CD4-positive, alpha-beta T cell (primary cell): ENCODE measurements around the gene BRD1. TPM values are rescaled to one million over a fixed set of nuclear protein-coding genes. Genes with fewer than 3 reads are reported as not detected.

Source experiments
- ATAC-seq: fragments of 200-7000 bp; cut with Tn5 transposase; one replicate; pipeline ENCODE4 v1.10.0; 2022; ENCODE audit warnings: mild to moderate bottlenecking; ENCODE audit not compliant: poor library complexity
- CTCF ChIA-PET: fragments of 350-600 bp; sonication (Branson Sonifier 250); formaldehyde crosslinking; loops from one replicate; lab custom pipeline; 2021; ENCODE audit warnings: antibody characterized with exemption, inconsistent platforms; lab: Charles Lee
- POLR2A ChIA-PET: fragments of 350-600 bp; sonication (Branson Sonifier 250); formaldehyde crosslinking; loops from one replicate; lab custom pipeline; 2021; ENCODE audit warnings: antibody characterized with exemption, inconsistent platforms; lab: Charles Lee
- DNase-seq, 14 experiments: peaks; one replicate each; pipeline ENCODE4 v3.0.0-alpha.2; 2013 to 2020; ENCODE audit warnings: mixed read lengths in 2 of 14
- H3K27ac ChIP-seq, 2 donors: one replicate each; pipeline versions ENCODE4 v1.5.1 to v1.7.0; 2013; ENCODE audit warnings: low read length in 2 of 2, low read depth in 1 of 2, mild to moderate bottlenecking in 1 of 2
- H3K27me3 ChIP-seq, 2 experiments: 1 replicate in 1 of 2; 2 replicates in 1 of 2; pipeline versions ENCODE4 v1.6.1 to v1.7.0; 2013; ENCODE audit warnings: low read length in 2 of 2, control low read depth in 1 of 2, mild to moderate bottlenecking in 1 of 2, moderate library complexity in 1 of 2; ENCODE audit not compliant: insufficient read depth in 2 of 2, control insufficient read depth in 1 of 2
- H3K36me3 ChIP-seq: one replicate; pipeline ENCODE4 v1.6.1; 2013; ENCODE audit warnings: low read length, control low read depth; ENCODE audit not compliant: insufficient read depth
- H3K4me1 ChIP-seq: one replicate; pipeline ENCODE4 v1.6.1; 2013; ENCODE audit warnings: low read length, control low read depth; ENCODE audit not compliant: insufficient read depth
- H3K4me3 ChIP-seq: one replicate; pipeline ENCODE4 v1.5.1; 2013; ENCODE audit warnings: mild to moderate bottlenecking, low read length, moderate library complexity
- H3K9me3 ChIP-seq, 2 experiments: 1 replicate in 1 of 2; 2 replicates in 1 of 2; pipeline versions ENCODE4 v1.6.1 to v1.7.0; 2013; ENCODE audit warnings: low read length in 2 of 2, mild to moderate bottlenecking in 2 of 2, control low read depth in 1 of 2, moderate library complexity in 1 of 2; ENCODE audit not compliant: control insufficient read depth in 1 of 2, insufficient read depth in 1 of 2
- H3K27ac Mint-ChIP-seq: one replicate; pipeline ENCODE4 v1.8.0; 2020; ENCODE audit warnings: mixed read lengths
- H3K27me3 Mint-ChIP-seq: one replicate; pipeline ENCODE4 v1.8.0; 2021; ENCODE audit warnings: mixed read lengths
- H3K36me3 Mint-ChIP-seq: one replicate; pipeline ENCODE4 v1.8.0; 2021; ENCODE audit warnings: low read depth, mixed read lengths
- H3K4me1 Mint-ChIP-seq: one replicate; pipeline ENCODE4 v1.8.0; 2021; ENCODE audit warnings: low read depth, mixed read lengths
- H3K4me3 Mint-ChIP-seq: one replicate; pipeline ENCODE4 v1.8.0; 2020; ENCODE audit warnings: mild to moderate bottlenecking, mixed read lengths
- H3K9me3 Mint-ChIP-seq: one replicate; pipeline ENCODE4 v1.8.0; 2020; ENCODE audit warnings: mixed read lengths
- intact Hi-C, 2 experiments: fragments of 100-400 bp; cut with DNase I in 1 of 2; cut with micrococcal nuclease in 1 of 2; formaldehyde crosslinking; loops; one replicate each; pipeline versions ENCODE4 v1.15.1 to v1.9.0; 2023 to 2025; cut with DNase I, micrococcal nuclease
- total RNA-seq, 174 experiments: library from RNA in 2 of 174; stranded (reverse) in 2 of 174; gene quantifications; one replicate each; pipeline ENCODE4 v1.2.3 and lab custom pipeline; 2021 to 2026
- TF ChIP-seq, protein P1 (sequence below): fragments of 200-600 bp; IDR thresholded peaks from one replicate; pipeline ENCODE4 v1.8.0; 2022; ENCODE audit warnings: antibody characterized with exemption, mild to moderate bottlenecking

The BRD1 gene
- total RNA-seq, 2 experiments from 2014 or later: 129 to 130 TPM

GRCh38 chr22:49761836-49762235 is 65.8 kb downstream of the BRD1 start:
- POLR2A ChIA-PET: no interaction called here

GRCh38 chr22:49760630-49761571 is 66.8 kb downstream of the BRD1 start:
- Histone ChIP-seq H3K9me3 (peaks cover 0 to 17% of the 10 kb centered on the region in 2 experiments), H3K36me3 (no peaks in the 10 kb centered on the region), H3K4me1 (peaks cover 10% of the 10 kb centered on the region), H3K4me3 (no peak overlapping the region), H3K27ac (no peak overlapping the region), H3K27me3 (no peaks in the 10 kb centered on the region)
- Mint-ChIP-seq H3K4me1 (peaks cover 13% of the 10 kb centered on the region), H3K9me3 (no peaks in the 10 kb centered on the region), H3K36me3 (no peaks in the 10 kb centered on the region), H3K4me3 (no peak overlapping the region), H3K27ac (no peak overlapping the region), H3K27me3 (no peaks in the 10 kb centered on the region)
- TF ChIP-seq, protein P1, sequence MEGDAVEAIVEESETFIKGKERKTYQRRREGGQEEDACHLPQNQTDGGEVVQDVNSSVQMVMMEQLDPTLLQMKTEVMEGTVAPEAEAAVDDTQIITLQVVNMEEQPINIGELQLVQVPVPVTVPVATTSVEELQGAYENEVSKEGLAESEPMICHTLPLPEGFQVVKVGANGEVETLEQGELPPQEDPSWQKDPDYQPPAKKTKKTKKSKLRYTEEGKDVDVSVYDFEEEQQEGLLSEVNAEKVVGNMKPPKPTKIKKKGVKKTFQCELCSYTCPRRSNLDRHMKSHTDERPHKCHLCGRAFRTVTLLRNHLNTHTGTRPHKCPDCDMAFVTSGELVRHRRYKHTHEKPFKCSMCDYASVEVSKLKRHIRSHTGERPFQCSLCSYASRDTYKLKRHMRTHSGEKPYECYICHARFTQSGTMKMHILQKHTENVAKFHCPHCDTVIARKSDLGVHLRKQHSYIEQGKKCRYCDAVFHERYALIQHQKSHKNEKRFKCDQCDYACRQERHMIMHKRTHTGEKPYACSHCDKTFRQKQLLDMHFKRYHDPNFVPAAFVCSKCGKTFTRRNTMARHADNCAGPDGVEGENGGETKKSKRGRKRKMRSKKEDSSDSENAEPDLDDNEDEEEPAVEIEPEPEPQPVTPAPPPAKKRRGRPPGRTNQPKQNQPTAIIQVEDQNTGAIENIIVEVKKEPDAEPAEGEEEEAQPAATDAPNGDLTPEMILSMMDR: no peak
- no peak for ATAC-seq
- intact Hi-C loops: no loop called here
- CTCF ChIA-PET: no interaction called here
- POLR2A ChIA-PET: no interaction called here
- peak in 2 of 14 experiments; percentile 18 to 27 for DNase-seq

More at GRCh38 chr22:49761836-49762235, 65.8 kb downstream of the BRD1 start:
- Histone ChIP-seq H3K4me1 (peaks cover 10% of the 10 kb centered on the region), H3K36me3 (no peaks in the 10 kb centered on the region), H3K27ac (no peak overlapping the region), H3K9me3 (peaks cover 4 to 19% of the 10 kb centered on the region in 2 experiments), H3K27me3 (no peaks in the 10 kb centered on the region), H3K4me3 (no peak overlapping the region)
- Mint-ChIP-seq H3K27ac (no peak overlapping the region), H3K27me3 (no peaks in the 10 kb centered on the region), H3K36me3 (no peaks in the 10 kb centered on the region), H3K9me3 (no peaks in the 10 kb centered on the region), H3K4me3 (no peak overlapping the region), H3K4me1 (peaks cover 13% of the 10 kb centered on the region)
- intact Hi-C loops: no loop called here
- DNase-seq (no peak), ATAC-seq (no peak)
- CTCF ChIA-PET: no interaction called here
- TF ChIP-seq, protein P1: no peak

DNA sequence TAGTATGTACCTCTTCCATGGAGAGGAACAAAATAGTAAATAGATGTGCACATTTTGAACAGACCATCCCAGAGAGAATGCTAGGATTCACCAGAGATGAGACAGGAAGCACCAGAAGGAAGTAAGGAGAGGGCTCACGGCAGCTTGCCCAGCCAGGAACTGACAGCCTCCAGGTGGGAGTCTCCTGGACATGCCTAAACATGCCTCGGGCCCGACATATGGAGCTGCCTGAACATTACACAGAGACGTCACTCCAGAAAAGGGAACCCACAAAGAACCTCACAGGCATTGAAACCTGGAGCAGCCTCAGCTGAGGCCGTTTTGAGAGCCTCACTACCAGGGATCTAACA is 67.4 kb downstream of the BRD1 start:
- H3K9me3 Mint-ChIP-seq: no peaks in the 10 kb centered on the region
- ChIA-PET POLR2A (no interaction called here), CTCF (no interaction called here)
- TF ChIP-seq, protein P1: no peak
- H3K36me3 Mint-ChIP-seq: no peaks in the 10 kb centered on the region
- no peaks in the 10 kb centered on the region for H3K27me3 Mint-ChIP-seq
- Histone ChIP-seq H3K4me3 (no peak overlapping the region), H3K27me3 (no peaks in the 10 kb centered on the region), H3K36me3 (no peaks in the 10 kb centered on the region), H3K27ac (no peak overlapping the region), H3K4me1 (peaks cover 10% of the 10 kb centered on the region), H3K9me3 (peaks cover 0 to 11% of the 10 kb centered on the region in 2 experiments)
- no peak for ATAC-seq
- H3K4me3 Mint-ChIP-seq: no peak overlapping the region
- H3K27ac Mint-ChIP-seq: no peak overlapping the region
- H3K4me1 Mint-ChIP-seq: peaks cover 13% of the 10 kb centered on the region
- no peak for DNase-seq
- intact Hi-C loops: no loop called here
